LNCAP (cell line): Measurements from ENCODE around the gene CDKL4.

ENCODE experiments used
- TF ChIP-seq, protein P1 (sequence below): fragments of 450-650 bp; IDR thresholded peaks from 2 replicates; pipeline ENCODE4 v1.5.1; 2017; ENCODE audit warnings: mild to moderate bottlenecking

Gene CDKL4

DNA sequence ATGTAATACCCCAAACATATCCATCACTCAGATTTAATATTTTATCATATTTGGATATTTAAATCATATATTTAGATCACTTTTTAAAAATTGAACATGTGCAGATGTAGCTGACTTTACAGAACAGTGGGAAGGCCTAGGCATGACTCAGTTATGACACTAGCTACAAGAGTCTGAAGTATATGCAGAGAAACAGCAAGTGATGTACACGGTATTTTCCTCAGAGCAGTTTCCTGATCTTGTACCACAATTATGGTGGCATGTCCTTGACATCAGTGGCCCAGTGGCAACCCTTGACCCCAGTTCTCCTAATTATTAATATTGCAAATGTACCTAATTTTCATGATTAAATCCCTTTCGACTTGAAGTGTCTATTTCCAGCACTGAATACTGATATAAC is 28.2 kb downstream of the CDKL4 start:
- TF ChIP-seq, protein P1, sequence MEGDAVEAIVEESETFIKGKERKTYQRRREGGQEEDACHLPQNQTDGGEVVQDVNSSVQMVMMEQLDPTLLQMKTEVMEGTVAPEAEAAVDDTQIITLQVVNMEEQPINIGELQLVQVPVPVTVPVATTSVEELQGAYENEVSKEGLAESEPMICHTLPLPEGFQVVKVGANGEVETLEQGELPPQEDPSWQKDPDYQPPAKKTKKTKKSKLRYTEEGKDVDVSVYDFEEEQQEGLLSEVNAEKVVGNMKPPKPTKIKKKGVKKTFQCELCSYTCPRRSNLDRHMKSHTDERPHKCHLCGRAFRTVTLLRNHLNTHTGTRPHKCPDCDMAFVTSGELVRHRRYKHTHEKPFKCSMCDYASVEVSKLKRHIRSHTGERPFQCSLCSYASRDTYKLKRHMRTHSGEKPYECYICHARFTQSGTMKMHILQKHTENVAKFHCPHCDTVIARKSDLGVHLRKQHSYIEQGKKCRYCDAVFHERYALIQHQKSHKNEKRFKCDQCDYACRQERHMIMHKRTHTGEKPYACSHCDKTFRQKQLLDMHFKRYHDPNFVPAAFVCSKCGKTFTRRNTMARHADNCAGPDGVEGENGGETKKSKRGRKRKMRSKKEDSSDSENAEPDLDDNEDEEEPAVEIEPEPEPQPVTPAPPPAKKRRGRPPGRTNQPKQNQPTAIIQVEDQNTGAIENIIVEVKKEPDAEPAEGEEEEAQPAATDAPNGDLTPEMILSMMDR, result no peak

DNA sequence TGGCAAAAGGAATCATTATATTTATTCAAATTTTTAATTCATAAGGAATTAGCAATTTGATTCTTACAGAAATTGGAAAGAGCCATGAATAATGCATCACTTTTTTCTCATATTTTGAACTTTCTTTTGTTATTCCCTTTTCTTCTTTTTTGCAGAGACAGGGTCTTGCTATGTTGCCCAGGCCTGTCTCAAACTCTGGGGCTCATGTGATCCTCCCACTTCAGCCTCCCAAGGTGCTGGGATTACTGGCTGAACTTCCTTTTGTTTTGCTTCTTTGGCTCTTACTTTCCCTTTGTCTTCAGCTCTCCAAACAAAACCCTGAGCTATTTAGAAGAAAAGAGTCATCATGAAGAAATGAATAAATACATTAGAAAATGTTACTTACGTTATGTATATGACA is 30.8 kb downstream of the CDKL4 start:
- TF ChIP-seq, protein P1, result no peak

DNA sequence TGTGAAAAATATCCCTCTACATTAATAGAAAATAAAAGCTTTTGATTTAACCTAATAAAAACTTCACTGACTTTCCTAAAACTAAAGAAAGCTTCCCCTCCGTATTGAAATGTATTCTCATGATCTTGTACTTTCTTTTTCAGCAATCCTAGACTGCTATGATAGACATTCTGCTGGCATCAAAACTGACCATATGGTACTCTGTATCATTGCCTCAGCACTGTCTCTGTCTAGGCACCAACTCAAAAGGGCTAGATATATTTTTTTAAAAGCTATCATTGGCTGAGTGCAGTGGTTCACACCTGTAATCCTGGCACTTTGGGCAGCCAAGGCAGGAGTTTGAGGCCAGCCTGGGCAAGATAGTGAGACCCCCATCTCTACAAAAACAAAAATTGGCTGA is 32.9 kb downstream of the CDKL4 start:
- TF ChIP-seq, protein P1, result no peak

DNA sequence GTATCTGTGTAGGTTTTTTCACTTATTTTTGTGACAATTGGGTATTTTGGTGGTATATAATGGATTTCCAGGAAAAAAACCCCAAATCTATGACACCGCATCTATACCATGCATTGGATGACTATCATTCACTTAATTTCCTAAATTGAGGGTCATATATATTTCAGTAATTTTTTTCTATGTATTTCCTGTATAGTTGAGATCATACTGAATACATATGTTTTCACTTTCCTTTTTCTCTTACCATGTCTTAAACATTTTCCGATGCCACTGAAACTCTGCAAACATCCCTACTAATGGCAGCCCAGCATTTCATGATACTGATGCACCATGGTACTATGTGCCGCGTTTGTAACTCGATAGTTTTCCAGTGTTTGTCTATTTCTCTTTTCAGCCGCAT is 40.4 kb downstream of the CDKL4 start:
- TF ChIP-seq, protein P1, result no peak

DNA sequence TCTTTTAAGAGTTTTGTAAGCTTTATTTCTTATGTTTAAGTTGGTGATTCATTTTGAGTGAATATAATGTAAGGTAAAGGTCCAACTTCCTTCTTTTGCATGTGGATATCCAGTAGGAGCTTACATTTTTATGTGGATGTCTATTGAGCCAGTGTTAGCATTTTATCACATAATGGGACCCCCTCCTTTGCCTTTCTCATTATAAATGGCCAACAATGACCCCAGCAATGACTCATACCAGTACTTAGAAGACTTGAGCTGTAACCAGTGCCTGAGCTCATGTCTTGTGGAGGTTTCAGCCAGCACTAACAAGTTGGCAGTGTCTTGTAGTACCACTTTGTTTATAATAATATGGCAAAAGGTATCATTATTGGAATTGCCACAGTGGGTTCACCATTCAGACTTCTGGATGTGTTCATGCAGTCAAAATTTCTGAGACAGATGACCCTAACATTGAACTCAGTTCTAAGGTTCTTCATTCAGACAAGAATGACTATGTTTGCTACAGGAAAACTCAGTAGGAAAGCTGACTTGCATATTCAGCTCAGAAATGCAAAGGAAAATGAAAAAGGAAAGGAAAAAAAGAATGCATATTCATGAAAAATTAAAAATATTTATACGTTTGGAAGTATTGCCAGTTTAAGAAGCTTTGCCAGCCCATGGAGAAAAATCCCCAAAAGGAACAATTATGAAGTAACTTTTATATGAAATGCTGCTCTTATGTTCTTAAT is 41.0 kb downstream of the CDKL4 start:
- TF ChIP-seq, protein P1, result no peak

DNA sequence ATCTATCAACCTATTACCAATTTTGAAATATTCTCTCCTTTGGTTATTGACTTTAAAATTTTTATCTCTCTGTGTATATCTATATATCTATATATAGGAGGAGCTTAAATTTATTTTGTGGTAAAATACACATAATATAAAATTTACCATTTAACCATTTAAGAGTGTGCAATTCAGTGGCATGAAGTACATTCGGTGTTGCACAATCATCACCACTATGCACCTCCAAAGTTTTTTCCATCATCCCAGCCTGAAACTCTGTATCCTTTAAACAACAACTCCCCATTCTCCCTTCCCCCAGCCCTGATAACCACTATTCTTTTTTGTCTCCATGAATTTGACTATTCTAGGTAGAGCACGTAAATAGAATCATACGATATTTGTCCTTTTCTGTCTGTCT is 49.1 kb downstream of the CDKL4 start:
- TF ChIP-seq, protein P1, result no peak

DNA sequence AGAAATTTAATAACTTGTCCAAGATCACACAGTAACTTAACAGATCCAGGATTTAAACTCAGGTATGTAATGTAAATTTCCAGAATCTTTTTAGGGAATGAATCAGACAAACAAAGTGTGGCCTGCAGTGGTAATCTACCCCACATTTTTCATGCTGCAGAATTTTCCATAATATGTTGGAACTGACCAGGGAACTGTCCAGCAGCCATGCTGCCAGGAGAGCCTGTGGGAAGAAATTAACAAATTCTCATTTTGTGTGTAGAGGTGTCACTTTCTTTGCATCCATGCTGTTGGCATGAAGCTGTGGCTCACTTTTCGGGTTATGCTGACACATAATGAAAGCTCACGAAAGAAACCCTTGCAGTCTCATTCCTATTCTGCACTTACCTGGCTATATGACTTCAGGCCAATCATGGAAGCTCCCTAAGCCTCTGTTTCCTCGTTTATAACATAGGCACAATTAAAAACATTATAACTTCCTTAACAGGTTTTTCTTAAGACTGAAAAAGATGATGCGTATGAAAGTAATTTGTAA is 54.7 kb downstream of the CDKL4 start:
- TF ChIP-seq, protein P1, result no peak
